ENCODE data around the gene AKAP14.
"Not testable (repeated sequence)": the region's sequence is repeated elsewhere in the genome, so short reads cannot be mapped to it uniquely, and the experiment has no call there.

Gene AKAP14

DNA sequence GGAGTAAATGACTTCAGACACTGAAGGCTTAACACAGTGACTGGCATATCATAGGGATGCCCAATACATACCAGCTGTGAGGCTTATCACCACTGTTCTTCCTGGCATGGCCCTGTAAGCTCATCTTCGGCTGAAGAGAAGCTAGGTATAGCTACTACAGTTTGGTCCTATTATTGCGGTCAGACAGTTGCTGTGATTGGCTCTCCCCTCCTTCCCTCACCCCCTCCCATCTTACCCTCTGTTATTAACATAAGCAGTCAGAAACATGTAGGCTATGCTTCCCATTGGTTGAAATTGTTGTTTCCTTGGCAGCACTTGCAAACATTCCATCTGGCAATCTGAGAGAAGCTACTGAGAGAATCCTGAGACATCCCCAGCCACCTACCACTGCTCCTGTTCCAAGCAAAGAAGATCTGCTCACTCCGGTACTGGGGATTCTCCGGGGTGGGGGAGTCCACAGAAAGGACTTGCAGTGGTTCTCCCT is at the start of gene AKAP14:
TSS of gene AKAP14 (plus strand) at position 51 of the 484 bp plus-strand sequence. CDS start 7,331 bp downstream, outside the sequence.
- no peak for DNase-seq

DNA sequence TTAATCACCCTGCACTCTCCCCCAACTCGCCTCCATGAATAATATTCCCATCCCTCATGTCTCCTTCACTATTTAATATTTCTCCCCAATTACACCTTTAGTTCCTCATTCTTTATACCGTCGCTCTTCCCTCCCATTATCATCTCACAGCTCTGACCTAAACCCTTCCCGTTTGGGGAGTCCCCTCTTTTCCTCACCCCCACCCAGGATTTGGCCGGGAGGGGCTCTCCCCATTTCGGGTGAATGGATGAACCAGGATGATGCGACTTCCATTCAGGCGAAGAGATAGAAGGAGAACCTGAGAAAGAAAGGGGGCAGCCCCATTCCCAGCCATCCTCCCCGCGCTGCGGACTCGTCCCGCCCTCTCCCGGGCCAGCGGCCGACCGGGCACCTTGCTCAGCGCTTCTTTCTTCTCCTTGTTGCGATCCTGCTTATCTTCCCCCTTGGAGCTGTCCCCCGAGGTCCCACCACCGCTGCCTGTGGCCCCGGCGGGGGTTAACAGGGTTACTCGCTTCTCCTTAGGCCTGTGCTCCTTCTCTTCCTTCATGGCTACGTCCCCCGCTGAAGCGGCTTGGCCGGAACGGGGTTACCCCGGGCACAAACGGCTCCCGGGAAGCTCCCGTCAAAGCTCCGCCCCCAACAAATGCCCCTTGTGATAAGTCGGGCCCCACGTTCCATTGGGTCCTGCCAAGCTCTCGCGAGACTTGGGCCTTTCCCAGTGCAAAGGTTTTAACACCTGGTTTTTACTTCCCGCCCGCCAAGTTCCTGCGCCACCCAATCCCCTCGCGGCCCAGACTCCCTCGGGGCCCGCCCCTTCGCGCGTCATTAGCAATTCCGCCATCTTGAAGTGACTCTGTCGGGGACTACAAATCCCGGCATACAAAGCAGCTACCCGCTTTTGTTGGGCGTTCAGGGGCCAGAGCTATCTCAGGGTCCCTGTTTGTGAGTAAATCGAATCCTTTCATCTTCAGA is 43.0 kb upstream of the AKAP14 start, which contains the start of gene UPF3B:
TSS of gene UPF3B (minus strand) at position 582 of the 972 bp plus-strand sequence. CDS start at position 547, 35 bp downstream.
- peak; percentile 95 for DNase-seq

DNA sequence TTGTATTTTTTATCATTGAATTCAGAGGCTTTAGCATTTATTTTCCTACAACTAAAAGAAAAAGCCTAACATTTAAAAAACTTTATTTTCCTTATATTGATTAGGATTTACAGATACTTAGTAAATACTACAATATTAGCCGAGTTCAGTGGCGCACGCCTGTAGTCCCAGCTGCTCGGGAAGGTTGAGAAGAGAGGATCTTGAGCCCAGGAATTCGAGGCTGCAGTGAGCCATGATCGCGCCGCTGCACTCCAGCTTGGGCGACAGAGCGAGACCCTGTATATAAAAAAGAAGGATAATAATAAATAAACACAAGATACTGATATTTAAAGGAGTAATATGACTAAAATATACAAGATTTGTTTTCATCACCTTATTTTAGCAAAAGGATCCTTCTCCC is 42.2 kb upstream of the AKAP14 start:
- no peak for DNase-seq

DNA sequence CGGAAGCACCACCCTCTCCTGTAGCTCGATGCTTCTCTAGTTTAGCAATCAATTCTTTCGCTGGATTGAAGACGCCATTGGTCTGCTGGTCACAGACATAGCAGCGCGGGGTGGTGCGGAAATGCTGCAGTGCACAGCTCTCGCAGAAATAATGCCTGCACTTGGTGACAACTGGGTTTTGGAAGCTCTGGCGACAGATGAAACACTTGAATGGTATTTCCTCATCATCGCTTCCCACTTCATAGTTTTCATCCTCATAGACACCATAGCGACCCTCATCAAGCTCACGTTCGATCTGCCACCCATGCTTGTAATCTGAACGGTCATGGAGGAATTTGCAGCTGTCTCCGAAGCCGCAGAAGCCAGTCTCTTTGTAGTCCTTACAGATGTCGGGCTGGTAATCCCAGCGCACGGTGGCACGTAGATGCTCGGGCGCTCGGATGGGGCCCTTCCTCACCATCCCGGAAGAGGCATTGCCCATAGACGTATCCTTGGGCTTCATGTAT is 25.0 kb upstream of the AKAP14 start:
- peak; percentile 43 for DNase-seq

DNA sequence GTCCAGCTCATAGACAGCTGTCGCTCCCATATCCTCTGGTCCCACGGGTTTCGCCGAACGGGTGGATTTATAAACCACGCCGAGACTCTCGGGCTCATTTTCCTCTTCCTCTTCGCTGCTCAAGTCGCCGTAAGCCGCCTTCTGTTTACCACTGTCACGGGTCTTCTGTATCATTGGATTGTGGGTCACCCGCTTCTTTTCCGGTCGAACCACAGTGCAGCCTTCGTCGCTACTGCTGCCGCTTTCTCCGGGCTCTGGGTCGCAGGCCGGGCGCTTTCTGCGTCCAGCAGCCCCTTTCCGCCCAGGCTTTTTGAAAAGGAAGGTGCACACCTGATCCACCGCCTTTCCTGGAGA is 24.5 kb upstream of the AKAP14 start:
- no peak for DNase-seq

DNA sequence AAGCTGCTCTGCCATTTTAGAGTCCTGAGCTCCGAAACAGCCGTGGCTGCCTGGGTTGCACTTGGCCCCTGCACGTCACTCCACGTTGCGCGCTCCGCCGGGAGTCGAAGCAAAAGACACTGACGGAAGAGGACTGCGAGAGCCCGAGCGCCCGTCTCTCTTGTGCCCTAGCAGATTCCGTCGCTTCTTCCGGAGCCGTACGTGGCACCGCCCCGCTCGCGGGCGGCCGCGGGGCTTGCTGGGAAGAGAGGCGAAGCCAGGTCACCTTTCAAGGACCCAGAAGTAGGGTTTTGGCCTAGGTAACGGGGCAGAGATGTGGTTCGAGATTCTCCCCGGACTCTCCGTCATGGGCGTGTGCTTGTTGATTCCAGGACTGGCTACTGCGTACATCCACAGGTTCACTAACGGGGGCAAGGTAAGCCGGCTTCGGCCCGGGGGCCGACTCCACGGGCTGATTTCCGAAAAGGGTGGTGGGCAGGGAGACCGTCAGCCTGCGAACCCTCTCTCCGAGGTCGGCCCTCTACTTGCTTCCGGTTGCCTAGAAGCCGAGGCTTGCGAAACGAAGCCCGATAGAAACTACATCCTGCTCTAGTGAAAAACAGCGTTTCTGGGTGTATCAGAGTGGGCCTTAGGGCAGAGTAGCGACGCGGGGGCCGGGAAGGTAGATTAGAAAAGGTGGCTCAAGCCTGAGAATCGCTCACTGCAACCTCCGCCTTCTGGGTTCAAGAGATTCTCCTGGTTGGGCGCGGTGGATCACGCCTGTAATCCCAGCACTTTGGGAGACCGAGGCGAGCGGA is 23.9 kb upstream of the AKAP14 start, which contains the start of the genes NDUFA1 and RNF113A:
TSS of gene NDUFA1 (plus strand) at position 234 of the 797 bp plus-strand sequence. CDS start at position 314, 80 bp downstream.
TSS of gene RNF113A (minus strand) at position 135 of the 797 bp plus-strand sequence. CDS start at position 15, 120 bp downstream.
- DNase-seq, result peak; percentile 84

DNA sequence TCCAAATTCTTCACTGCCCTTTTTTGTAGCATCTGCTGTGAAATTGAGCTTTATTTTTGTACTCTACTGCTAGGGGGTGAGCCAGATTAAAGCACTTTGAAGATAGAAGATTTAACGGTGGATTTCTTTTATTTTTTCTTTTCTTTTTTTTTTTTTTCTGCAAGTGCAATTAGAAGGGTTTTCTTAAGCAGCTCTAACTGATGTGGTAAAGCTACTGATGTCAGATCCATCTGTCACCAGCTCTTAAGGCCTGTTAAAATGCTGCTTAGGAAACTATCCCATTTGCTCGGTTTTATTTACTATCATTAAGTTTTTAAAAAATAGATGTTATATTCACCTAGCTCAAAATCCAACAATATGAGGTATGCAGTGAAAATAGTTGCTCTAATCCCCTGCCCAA is 17.0 kb upstream of the AKAP14 start:
- DNase-seq, result no peak

DNA sequence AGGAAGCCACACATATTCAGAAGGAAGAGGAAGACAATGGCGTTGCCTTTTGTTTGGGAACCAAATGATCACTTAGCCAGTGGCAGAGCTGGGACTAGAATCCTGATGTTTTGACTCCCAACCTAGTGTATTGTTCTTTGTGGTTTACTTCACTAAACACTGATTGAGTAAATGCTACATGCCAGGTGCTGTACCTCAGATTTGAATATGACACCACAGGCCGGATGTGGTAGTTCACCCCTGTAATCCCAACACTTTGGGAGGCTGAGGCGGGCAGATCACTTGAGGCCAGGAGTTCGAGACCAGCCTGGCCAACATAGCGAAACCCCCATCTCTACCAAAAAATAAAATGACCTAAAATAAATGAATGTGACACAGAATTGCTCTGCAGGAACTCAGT is 15.6 kb upstream of the AKAP14 start:
- DNase-seq, result peak; percentile 6

DNA sequence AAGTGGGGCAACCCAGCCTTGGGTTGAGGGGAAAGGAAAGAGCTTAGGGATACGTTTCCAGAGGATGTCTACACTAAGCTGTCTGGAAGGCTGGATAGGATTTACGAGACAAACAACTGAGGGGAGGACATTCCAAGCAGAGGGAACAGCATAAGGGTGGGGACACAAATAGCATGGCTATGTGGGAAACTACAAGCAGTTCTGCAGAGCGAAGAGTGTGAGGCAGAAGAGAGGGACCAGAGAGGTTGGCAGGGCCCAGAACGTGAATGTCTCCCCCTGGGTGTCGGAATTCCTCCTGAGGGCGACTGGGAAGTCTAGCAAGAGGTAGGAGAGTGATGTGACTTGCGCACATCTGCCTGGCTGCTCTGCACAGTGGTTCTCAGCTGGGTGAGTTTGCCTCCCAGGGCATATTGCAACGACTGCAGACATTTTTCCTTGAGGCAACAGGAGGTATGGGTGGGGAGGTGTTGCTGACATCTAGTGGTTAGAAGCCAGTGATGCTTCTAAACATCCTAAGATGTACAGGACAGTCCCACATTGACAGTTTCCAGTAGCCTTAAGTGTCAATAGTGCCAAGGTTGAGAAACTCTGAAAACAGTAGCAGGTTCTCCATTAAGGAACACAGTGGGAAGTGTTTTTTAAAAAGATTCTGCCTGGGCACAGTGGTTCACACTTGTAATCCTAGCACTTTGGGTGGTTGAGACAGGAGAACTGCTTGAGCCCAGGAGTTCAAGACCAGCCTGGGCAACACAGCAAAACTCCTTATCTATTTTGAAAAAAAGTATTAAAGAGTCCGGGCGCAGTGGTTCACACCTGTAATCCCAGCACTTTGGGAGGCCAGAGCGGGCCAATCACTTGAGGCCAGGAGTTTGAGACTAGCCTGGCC is 14.9 kb upstream of the AKAP14 start:
- DNase-seq, result peak; percentile 32

DNA sequence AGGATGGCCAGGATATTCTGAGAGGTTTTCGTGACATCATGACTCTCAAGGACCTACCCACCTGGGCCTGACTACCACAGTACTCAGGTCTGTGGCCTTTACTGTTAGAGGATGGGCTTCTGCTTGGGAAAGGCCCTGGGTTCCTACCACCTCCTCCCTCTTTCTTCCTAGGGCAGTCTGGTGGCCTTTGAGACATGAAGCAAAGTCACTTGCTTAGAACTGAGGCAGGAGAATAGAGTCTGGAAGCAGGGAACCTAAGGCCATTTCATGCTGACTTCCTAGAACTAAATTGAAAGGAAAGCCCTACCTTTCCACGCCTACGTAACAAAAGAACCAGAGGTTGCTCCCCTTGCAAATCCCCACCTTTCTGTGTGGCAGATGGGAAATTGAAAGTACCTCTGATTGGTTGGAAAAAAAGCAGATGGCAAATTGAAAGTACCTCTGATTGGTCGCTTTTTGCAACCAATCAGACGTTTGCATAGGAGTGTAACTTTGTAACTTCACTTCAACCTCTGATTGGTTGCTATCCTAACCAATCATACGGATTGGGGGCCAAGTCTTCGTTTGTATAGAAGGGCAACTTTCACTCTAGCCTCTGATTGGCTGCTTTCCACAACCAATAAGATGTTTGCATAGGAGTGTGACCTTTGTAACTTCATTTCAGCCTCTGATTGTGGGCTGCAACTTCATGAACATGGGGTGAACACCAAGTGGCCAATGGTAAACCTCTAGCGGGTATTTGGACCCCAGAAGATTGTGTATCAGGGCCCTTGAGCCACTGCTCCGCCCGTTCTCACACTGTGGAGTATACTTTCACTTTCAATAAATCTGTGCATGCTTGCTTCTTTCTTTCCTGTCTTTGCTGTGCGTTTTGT is 9.9 kb upstream of the AKAP14 start:
- DNase-seq, result peak; percentile 5

DNA sequence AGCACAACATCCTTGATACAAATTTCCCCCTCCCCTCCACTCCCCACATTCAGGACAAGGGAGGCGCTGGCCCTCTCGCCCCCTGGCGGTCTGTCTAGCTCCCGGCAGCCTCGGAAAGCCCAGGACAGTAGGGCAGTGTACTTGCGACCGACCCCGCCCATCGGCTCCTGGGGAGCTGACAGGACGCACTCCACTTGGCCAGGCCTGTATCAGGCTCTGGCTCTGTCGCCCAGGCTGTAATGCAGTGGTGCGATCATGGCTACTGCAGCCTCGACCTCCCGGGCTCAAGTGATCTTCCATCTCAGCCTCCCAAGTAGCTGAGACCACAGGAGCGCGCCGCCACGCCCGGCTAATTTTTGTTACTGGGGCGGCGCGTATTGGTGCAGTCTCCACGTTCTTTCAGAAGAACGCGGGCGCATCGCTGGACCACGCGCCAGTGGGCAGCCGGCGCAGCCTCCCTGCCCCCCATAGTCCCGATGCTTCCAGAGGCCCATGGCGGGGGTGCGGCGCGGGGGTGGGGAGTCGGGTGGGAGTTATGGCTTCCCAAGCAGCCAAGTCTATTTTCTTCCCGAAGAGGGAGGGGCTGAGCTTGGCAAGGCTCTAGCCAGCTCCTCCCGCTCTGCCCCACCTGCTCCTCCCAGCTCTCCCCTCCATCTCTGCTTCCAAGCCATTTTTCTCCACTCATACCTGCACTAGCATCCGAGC is 7.8 kb upstream of the AKAP14 start:
- peak; percentile 72 for DNase-seq

DNA sequence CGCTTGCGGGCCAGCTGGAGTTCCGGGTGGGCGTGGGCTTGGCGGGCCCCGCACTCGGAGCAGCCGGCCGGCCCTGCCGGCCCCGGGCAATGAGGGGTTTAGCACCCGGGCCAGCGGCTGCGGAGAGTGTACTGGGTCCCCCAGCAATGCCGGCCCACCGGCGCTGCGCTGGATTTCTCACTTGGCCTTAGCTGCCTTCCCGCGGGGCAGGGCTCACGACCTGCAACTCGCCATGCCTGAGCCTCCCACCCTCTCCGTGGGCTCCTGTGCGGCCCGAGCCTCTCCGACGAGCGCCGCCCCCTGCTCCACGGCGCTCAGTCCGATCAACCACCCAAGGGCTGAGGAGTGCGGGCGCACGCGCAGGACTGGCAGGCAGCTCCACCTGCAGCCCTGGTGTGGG is 5.1 kb upstream of the AKAP14 start:
- DNase-seq, result not testable (repeated sequence)

DNA sequence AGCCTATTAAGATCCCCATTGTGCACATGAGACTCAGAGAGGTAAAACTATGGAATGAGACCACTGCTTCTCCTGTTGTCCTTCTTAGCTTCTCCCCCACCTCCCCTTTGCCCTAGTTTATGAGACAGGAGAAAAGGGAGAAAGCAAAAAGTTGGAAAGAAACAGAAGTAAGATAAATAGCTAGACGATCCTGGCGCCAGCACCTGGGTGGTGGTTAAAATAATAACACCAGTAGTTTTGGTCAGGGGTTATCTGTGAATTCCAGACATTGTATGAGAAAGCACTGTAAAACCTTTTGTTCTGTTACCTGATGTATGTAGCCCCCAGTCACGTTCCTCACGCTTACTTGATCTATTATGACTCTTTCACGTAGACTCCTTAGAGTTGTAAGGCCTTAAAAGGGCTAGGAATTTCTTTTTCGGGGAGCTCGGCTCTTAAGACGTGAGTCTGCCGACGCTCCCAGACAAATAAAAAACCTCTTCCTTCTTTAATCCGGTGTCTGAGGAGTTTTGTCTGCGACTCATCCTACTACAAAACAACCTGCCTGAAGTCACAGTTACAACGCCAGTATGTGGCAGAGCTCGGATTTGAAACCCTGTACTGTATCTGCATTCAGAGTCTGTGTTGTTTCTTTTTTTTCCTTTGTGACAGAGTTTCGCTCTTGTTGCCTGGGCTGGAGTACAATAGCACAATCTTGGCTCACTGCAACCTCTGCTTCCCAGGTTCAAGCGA is 3.6 kb upstream of the AKAP14 start:
- DNase-seq, result not testable (repeated sequence)

DNA sequence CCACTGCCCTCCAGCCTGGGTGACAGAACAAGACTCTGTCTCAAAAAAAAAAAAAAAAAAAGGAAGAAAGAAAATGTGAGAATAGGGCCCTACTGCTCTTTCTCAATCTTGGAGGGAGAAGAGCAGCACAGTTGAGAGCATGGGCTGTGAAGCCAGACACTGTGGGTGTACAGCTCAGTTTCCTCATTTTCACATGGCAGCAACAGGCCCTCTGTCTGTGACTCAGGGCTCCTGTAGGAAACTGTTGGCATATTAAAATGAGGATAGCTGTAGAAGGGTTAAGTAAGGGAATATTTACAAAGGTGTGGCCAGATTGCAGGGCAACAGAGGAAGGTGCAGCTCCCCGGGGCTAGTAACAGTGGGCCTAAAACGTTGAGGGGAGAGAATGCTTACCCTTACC is 3.4 kb downstream of the AKAP14 start:
- no peak for DNase-seq

DNA sequence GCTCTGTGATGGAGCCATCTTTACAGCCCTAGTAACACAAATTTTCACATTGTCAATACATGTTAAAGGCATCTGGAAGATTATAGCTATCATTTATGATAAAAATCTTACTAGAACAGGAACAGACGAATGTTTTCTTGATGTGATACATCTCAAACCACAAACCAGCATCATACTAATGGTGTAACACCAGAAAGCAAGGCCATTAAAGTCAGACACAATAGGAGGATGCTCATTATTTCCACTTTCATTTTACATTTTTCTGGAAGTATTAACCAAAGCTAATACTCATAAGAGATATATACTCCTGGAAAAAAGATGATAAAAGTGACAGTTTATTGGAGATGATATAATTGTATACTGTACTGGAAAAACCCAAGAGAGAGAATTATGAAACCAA is 5.3 kb downstream of the AKAP14 start:
- DNase-seq, result no peak

DNA sequence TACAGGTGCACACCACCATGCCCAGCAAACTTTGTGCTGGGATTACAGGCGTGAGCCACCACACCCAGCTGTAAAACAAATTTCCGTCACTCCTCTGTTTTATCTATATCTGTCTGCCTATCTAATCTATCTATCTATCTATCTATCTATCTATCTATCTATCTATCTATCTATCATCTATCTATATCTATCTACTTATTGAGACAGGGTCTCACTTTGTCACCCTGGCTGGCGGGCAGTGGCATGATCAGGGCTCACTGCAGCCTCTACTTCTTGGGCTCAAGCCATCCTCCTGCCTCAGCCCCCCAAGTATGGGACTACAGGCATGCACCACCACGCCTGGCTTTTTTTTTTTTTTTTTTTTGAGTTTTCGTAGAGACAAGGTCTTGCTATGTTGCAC is 20.6 kb downstream of the AKAP14 start:
- no peak for DNase-seq

DNA sequence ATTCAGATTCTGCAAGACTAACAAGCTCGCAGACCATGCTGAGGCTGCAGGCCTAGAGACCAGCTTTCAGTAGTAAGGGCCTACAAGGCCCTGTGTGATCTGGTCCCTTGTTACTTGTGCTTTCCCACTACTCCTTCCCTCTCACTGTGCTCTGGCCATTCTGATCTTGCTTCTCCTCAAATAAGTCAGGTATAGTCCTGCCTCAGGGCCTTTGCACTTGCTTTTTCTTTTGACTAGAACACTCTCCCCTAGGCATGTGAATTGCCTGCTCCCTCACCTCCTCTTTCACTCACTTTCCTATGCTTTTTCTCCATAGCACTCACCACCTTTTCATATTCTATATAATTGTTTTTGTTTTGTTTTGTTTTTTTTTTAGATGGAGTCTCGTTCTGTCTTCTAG is 22.2 kb downstream of the AKAP14 start:
- no peak for DNase-seq

DNA sequence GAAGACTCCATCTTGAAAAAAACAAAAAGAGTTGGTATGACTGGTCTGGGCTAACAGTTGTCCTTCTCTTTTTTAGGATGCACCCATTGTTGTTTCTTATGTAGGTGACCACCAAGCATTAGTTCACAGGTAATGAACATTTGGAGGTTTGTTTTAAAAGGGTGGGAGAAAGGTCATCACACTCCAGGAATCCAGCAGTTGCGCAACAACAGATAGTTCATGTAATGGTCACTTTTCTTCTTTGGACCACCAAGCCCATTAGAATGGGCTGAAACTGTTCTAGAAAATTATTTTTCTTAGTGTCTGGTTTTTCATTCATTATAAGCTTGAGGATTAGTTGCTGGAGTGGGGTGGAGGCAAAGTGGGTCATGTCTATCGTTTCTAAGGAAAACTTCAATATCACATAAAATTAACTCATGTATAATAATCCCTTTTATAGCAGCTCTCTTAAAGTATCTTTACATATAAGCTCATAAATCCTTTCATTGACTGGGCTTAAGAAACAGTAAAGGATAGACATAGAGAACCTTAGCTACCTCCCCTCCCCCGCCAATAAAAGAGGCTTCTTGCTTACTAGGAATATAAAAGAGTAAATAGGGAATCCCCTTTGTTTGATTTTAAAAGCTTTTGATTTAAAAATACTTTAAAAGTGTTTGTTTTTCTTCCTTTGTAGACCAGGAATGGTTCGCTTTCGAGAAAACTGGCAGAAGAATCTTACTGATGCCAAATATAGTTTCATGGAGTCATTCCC is 24.3 kb downstream of the AKAP14 start:
- DNase-seq, result no peak

DNA sequence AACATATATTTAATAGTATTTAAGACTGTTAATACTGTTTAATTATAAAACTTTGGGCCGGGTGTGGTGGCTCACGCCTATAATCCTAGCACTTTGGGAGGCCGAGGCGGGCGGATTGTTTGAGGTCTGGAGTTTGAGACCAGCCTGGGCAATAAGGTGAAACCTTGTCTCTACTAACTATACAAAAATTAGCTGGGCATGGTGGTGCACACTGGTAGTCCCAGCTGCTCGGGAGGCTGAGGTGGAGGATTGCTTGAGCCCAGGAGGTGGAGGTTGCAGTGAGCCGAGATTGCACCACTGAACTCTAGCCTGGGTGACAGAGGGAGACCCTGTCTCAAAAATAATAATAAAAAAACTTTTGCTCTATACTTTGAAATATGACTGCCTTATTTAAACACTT is 26.7 kb downstream of the AKAP14 start:
- not testable (repeated sequence) for DNase-seq

Measured in CD4-positive, alpha-beta T cell treated with Interleukin-6 for 4 hours (primary cell).